HEK293 (cell line): ENCODE measurements around the gene HSF5.

Source experiments
- CTCF ChIA-PET: fragments of 350-600 bp; formaldehyde crosslinking; extraction: SDS; loops from one replicate; lab custom pipeline; 2021; ENCODE audit warnings: antibody characterized with exemption; lab: Yijun Ruan, JAX
- POLR2A ChIA-PET: fragments of 300-600 bp; formaldehyde crosslinking; extraction: SDS; loops from one replicate; lab custom pipeline; 2020; ENCODE audit warnings: antibody characterized with exemption, inconsistent platforms; lab: Yijun Ruan, JAX
- H3K27ac ChIP-seq: fragments of 200-500 bp; sonication (Bioruptor generic); 2 replicates; pipeline ENCODE4 v1.5.1; 2014; ENCODE audit warnings: low read depth, low read length, control low read depth, inconsistent platforms; ENCODE audit errors: extremely low read depth
- H3K36me3 ChIP-seq, 2 experiments: fragments of 200-500 bp in 1 of 2; sonication (Bioruptor generic) in 1 of 2; 1 replicate in 1 of 2; 2 replicates in 1 of 2; pipeline ENCODE4 v1.5.1; 2014 to 2017; ENCODE audit warnings: inconsistent platforms in 2 of 2, low read length in 2 of 2; ENCODE audit not compliant: control insufficient read depth in 2 of 2, insufficient read depth in 1 of 2
- H3K4me1 ChIP-seq: fragments of 200-500 bp; sonication (Bioruptor generic); 2 replicates; pipeline ENCODE4 v1.5.1; 2014; ENCODE audit warnings: mild to moderate bottlenecking, low read length, inconsistent platforms; ENCODE audit not compliant: control insufficient read depth, insufficient read depth
- H3K4me3 ChIP-seq: 2 replicates; pipeline ENCODE4 v1.5.1; 2011; ENCODE audit warnings: low read depth, mild to moderate bottlenecking, control low read depth, low read length, moderate library complexity
- H3K9me3 ChIP-seq: fragments of 200-500 bp; sonication (Bioruptor generic); 2 replicates; pipeline ENCODE4 v1.5.1; 2014; ENCODE audit warnings: low read depth, low read length, inconsistent platforms; ENCODE audit not compliant: control insufficient read depth, insufficient read depth
- GLI2 ChIP-seq: fragments of 450-650 bp; formaldehyde crosslinking; IDR thresholded peaks from 2 replicates; pipeline ENCODE4; 2017; ENCODE audit warnings: missing biosample characterization, missing genetic modification characterization, low read depth, borderline replicate concordance
- SP2 ChIP-seq: fragments of 450-650 bp; formaldehyde crosslinking; IDR thresholded peaks from 2 replicates; pipeline ENCODE4 v1.5.1; 2016; ENCODE audit warnings: missing biosample characterization, missing genetic modification characterization
- ZBTB48 ChIP-seq: fragments of 450-650 bp; formaldehyde crosslinking; IDR thresholded peaks from 2 replicates; pipeline ENCODE4 v1.5.1; 2016; ENCODE audit warnings: missing biosample characterization, missing genetic modification characterization
- ZNF132 ChIP-seq: fragments of 450-650 bp; formaldehyde crosslinking; IDR thresholded peaks from 2 replicates; pipeline ENCODE4 v1.5.1; 2017; ENCODE audit warnings: missing biosample characterization, missing genetic modification characterization, borderline replicate concordance
- ZNF155 ChIP-seq: fragments of 450-650 bp; formaldehyde crosslinking; IDR thresholded peaks from 2 replicates; pipeline ENCODE4 v1.5.1; 2016; ENCODE audit warnings: missing biosample characterization, missing genetic modification characterization
- ZNF473 ChIP-seq: fragments of 450-650 bp; formaldehyde crosslinking; IDR thresholded peaks from 2 replicates; pipeline ENCODE4 v1.5.1; 2017; ENCODE audit warnings: missing biosample characterization, missing genetic modification characterization
- ZNF48 ChIP-seq: fragments of 450-650 bp; formaldehyde crosslinking; IDR thresholded peaks from 2 replicates; pipeline ENCODE4 v1.5.1; 2016; ENCODE audit warnings: missing biosample characterization, missing genetic modification characterization
- ZNF560 ChIP-seq: fragments of 450-650 bp; formaldehyde crosslinking; IDR thresholded peaks from 2 replicates; pipeline ENCODE4 v1.5.1; 2017; ENCODE audit warnings: missing biosample characterization, missing genetic modification characterization, borderline replicate concordance
- TF ChIP-seq, protein P1 (sequence below): IDR thresholded peaks from 2 replicates; pipeline ENCODE4 v1.6.1; 2011; ENCODE audit warnings: mild to moderate bottlenecking, low read depth, low read length, borderline replicate concordance
- TF ChIP-seq, protein P2 (sequence below): fragments of 450-650 bp; formaldehyde crosslinking; IDR thresholded peaks from 2 replicates; pipeline ENCODE4 v1.5.1; 2017; ENCODE audit warnings: missing biosample characterization, missing genetic modification characterization
- TF ChIP-seq, protein P3 (sequence below): fragments of 450-650 bp; formaldehyde crosslinking; IDR thresholded peaks from 2 replicates; pipeline ENCODE4 v1.5.1; 2016; ENCODE audit warnings: missing biosample characterization, missing genetic modification characterization
- TF ChIP-seq, protein P4 (sequence below): fragments of 450-650 bp; formaldehyde crosslinking; IDR thresholded peaks from 2 replicates; pipeline ENCODE4 v1.5.1; 2016; ENCODE audit warnings: missing biosample characterization, missing genetic modification characterization
- TF ChIP-seq, protein P5 (sequence below): fragments of 450-650 bp; formaldehyde crosslinking; IDR thresholded peaks from 2 replicates; pipeline ENCODE4 v1.5.1; 2016; ENCODE audit warnings: missing biosample characterization, missing genetic modification characterization
- TF ChIP-seq, protein P6 (sequence below): fragments of 450-650 bp; formaldehyde crosslinking; IDR thresholded peaks from 2 replicates; pipeline ENCODE4 v1.5.1; 2016; ENCODE audit warnings: missing biosample characterization, missing genetic modification characterization
- TF ChIP-seq, protein P7 (sequence below): fragments of 450-650 bp; formaldehyde crosslinking; IDR thresholded peaks from 2 replicates; pipeline ENCODE4 v1.5.1; 2016; ENCODE audit warnings: missing biosample characterization, missing genetic modification characterization

Gene HSF5

DNA sequence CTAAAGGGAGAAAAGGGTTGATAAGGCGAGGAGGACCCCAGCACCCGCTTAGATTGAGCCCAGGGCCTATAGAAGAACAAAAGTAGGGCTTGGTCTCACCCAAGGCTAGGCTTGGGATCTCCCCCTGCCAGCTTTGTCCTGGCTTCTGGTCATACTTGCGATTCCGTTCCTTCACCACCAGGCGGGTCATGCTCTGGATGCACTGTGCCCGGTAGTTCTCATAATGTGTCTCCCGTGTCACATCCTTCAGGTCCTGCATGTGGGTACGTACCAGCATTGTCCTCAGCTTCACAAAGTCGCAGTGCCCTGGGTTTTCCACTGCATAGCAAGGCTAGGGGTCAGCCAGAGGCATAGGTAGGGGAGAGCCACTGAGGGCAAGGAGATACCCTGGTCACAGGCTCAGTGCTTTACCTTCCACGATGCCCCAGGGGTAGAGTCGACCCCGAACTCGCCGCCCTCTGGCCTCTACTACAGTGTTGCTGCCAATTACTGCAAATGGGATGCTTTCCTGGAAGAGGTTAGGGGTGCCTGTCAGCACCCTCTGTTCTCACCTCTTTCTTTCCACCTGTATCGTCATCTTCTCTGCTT lies 32.7 kb upstream of the HSF5 start:
- Histone ChIP-seq H3K9me3 (no peaks in the 10 kb centered on the region), H3K36me3 (peaks cover 0 to 4% of the 10 kb centered on the region in 2 experiments; a peak in 1 of 3 replicates), H3K27ac (no peak overlapping the region), H3K4me1 (no peaks in the 10 kb centered on the region), H3K4me3 (no peak overlapping the region)
- ChIA-PET POLR2A (no interaction called here), CTCF (interaction anchor here (0.5 to 3.3 kb wide), 8 partner anchors 21 to 628 kb away, joined by 3 to 27 read pairs (median 4); no protein-coding TSS in a partner anchor)
- TF ChIP-seq, protein P1, sequence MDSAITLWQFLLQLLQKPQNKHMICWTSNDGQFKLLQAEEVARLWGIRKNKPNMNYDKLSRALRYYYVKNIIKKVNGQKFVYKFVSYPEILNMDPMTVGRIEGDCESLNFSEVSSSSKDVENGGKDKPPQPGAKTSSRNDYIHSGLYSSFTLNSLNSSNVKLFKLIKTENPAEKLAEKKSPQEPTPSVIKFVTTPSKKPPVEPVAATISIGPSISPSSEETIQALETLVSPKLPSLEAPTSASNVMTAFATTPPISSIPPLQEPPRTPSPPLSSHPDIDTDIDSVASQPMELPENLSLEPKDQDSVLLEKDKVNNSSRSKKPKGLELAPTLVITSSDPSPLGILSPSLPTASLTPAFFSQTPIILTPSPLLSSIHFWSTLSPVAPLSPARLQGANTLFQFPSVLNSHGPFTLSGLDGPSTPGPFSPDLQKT: no peak
- TF ChIP-seq ZBTB48 (tag by site-specific recombination) (no peak), ZNF560 (tag by site-specific recombination) (no peak), ZNF48 (tag by site-specific recombination) (no peak), SP2 (tag by site-specific recombination) (no peak), ZNF132 (tag by site-specific recombination) (no peak), ZNF155 (tag by site-specific recombination) (no peak), ZNF473 (no peak), GLI2 (tag by site-specific recombination) (no peak)
- TF ChIP-seq, protein P2, sequence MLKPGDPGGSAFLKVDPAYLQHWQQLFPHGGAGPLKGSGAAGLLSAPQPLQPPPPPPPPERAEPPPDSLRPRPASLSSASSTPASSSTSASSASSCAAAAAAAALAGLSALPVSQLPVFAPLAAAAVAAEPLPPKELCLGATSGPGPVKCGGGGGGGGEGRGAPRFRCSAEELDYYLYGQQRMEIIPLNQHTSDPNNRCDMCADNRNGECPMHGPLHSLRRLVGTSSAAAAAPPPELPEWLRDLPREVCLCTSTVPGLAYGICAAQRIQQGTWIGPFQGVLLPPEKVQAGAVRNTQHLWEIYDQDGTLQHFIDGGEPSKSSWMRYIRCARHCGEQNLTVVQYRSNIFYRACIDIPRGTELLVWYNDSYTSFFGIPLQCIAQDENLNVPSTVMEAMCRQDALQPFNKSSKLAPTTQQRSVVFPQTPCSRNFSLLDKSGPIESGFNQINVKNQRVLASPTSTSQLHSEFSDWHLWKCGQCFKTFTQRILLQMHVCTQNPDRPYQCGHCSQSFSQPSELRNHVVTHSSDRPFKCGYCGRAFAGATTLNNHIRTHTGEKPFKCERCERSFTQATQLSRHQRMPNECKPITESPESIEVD (tag by site-specific recombination): no peak
- TF ChIP-seq, protein P3, sequence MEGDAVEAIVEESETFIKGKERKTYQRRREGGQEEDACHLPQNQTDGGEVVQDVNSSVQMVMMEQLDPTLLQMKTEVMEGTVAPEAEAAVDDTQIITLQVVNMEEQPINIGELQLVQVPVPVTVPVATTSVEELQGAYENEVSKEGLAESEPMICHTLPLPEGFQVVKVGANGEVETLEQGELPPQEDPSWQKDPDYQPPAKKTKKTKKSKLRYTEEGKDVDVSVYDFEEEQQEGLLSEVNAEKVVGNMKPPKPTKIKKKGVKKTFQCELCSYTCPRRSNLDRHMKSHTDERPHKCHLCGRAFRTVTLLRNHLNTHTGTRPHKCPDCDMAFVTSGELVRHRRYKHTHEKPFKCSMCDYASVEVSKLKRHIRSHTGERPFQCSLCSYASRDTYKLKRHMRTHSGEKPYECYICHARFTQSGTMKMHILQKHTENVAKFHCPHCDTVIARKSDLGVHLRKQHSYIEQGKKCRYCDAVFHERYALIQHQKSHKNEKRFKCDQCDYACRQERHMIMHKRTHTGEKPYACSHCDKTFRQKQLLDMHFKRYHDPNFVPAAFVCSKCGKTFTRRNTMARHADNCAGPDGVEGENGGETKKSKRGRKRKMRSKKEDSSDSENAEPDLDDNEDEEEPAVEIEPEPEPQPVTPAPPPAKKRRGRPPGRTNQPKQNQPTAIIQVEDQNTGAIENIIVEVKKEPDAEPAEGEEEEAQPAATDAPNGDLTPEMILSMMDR (tag by site-specific recombination): peak; percentile 59
- TF ChIP-seq, protein P4, sequence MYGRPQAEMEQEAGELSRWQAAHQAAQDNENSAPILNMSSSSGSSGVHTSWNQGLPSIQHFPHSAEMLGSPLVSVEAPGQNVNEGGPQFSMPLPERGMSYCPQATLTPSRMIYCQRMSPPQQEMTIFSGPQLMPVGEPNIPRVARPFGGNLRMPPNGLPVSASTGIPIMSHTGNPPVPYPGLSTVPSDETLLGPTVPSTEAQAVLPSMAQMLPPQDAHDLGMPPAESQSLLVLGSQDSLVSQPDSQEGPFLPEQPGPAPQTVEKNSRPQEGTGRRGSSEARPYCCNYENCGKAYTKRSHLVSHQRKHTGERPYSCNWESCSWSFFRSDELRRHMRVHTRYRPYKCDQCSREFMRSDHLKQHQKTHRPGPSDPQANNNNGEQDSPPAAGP (tag by site-specific recombination): no peak
- TF ChIP-seq, protein P5, sequence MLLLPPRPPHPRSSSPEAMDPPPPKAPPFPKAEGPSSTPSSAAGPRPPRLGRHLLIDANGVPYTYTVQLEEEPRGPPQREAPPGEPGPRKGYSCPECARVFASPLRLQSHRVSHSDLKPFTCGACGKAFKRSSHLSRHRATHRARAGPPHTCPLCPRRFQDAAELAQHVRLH (tag by site-specific recombination): no peak
- TF ChIP-seq, protein P6, sequence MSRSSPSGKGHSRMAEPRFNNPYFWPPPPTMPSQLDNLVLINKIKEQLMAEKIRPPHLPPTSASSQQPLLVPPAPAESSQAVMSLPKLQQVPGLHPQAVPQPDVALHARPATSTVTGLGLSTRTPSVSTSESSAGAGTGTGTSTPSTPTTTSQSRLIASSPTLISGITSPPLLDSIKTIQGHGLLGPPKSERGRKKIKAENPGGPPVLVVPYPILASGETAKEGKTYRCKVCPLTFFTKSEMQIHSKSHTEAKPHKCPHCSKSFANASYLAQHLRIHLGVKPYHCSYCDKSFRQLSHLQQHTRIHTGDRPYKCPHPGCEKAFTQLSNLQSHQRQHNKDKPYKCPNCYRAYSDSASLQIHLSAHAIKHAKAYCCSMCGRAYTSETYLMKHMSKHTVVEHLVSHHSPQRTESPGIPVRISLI (tag by site-specific recombination): no peak
- TF ChIP-seq, protein P7, sequence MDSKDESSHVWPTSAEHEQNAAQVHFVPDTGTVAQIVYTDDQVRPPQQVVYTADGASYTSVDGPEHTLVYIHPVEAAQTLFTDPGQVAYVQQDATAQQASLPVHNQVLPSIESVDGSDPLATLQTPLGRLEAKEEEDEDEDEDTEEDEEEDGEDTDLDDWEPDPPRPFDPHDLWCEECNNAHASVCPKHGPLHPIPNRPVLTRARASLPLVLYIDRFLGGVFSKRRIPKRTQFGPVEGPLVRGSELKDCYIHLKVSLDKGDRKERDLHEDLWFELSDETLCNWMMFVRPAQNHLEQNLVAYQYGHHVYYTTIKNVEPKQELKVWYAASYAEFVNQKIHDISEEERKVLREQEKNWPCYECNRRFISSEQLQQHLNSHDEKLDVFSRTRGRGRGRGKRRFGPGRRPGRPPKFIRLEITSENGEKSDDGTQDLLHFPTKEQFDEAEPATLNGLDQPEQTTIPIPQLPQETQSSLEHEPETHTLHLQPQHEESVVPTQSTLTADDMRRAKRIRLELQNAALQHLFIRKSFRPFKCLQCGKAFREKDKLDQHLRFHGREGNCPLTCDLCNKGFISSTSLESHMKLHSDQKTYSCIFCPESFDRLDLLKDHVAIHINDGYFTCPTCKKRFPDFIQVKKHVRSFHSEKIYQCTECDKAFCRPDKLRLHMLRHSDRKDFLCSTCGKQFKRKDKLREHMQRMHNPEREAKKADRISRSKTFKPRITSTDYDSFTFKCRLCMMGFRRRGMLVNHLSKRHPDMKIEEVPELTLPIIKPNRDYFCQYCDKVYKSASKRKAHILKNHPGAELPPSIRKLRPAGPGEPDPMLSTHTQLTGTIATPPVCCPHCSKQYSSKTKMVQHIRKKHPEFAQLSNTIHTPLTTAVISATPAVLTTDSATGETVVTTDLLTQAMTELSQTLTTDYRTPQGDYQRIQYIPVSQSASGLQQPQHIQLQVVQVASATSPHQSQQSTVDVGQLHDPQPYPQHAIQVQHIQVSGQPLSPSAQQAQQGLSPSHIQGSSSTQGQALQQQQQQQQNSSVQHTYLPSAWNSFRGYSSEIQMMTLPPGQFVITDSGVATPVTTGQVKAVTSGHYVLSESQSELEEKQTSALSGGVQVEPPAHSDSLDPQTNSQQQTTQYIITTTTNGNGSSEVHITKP (tag by site-specific recombination): 0 out of 2 replicates have a peak, but pooled peaks have one; percentile 12
